ENCODE results near the gene TPRN. TPM values are rescaled to one million over a fixed set of nuclear protein-coding genes. Genes with fewer than 3 reads are reported as not detected.
"Not testable (repeated sequence)": the region's sequence is repeated elsewhere in the genome, so short reads cannot be mapped to it uniquely, and the experiment has no call there.

TPRN gene, protein sequence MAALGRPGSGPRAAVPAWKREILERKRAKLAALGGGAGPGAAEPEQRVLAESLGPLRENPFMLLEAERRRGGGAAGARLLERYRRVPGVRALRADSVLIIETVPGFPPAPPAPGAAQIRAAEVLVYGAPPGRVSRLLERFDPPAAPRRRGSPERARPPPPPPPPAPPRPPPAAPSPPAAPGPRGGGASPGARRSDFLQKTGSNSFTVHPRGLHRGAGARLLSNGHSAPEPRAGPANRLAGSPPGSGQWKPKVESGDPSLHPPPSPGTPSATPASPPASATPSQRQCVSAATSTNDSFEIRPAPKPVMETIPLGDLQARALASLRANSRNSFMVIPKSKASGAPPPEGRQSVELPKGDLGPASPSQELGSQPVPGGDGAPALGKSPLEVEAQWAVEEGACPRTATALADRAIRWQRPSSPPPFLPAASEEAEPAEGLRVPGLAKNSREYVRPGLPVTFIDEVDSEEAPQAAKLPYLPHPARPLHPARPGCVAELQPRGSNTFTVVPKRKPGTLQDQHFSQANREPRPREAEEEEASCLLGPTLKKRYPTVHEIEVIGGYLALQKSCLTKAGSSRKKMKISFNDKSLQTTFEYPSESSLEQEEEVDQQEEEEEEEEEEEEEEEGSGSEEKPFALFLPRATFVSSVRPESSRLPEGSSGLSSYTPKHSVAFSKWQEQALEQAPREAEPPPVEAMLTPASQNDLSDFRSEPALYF
- total RNA-seq: 10 to 100 TPM in 1 of 2 donors, 1 to 10 TPM in 1; 9.0 to 19.1 TPM

DNA sequence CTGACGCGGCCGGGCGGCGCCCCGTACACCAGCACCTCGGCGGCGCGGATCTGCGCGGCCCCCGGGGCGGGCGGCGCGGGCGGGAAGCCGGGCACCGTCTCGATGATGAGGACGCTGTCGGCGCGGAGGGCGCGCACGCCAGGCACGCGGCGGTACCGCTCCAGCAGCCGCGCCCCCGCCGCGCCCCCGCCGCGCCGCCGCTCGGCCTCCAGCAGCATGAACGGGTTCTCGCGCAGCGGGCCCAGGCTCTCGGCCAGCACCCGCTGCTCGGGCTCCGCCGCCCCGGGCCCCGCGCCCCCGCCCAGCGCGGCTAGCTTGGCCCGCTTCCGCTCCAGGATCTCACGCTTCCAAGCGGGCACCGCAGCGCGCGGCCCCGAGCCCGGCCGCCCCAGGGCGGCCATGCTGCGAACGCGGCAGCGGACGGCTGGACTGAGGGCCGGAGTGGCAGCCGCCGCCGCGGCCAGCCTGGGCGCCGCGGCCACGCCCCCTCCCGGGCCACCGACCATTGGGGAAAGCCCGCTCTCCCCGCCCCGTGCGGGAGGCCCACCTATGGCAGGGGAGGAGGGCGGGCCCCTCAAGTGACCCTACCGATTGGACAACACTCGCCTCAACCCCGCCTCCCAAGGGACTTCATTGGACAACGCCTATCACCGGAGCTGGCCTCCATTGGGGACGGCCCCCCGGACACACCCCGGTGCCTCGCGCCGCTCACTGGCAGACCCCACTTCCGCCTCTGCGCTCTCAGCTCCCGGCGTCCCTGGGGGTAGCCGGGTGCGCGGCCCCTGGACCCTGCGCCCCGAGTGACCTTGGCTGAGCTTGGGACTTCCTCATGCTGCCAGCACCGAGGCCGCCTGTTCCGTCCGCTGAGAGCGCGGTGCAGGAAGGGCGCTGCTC lies at the start of gene TPRN:
Gene TPRN, minus strand, starts transcription at position 431 of the 894 bp plus-strand sequence. Its CDS starts 30 bp downstream, at position 401.
- DNase-seq (ENCODE audit: low spot score) (peak; percentile 100), ATAC-seq (peak; percentile 98)
- Mint-ChIP-seq H3K4me1 (ENCODE audit: low read depth in 2 of 2) (peaks cover 16% of the 10 kb centered on the region in 2 donors), H3K27me3 (no peaks in the 10 kb centered on the region), H3K27ac (peak within 1 kb of the TSS; percentile 77 to 78), H3K36me3 (no peaks in the 10 kb centered on the region), H3K4me3 (peak within 1 kb of the TSS; percentile 80), H3K9me3 (no peaks in the 10 kb centered on the region)

DNA sequence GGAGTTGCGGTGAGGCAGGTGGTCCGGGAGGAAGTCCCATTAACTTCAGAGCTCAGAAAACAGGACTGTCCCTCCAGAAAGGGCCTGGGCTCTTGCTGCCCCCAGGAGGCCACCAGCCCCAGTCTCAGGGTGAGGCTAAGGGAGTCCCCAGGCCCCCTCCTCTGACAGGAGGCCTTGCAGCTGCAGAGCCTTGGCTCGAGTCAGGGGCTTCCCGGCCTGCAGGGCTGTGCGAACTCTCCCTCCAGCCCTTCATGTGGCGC lies 47.3 kb upstream of the TPRN start:
- H3K4me3 Mint-ChIP-seq: no peak overlapping the region
- DNase-seq (ENCODE audit: low spot score): no peak
- no peak for ATAC-seq
- peaks cover 5 to 6% of the 10 kb centered on the region in 2 donors for H3K4me1 Mint-ChIP-seq (ENCODE audit: low read depth in 2 of 2)
- H3K36me3 Mint-ChIP-seq: no peaks in the 10 kb centered on the region
- H3K27ac Mint-ChIP-seq: no peak overlapping the region
- H3K27me3 Mint-ChIP-seq: no peaks in the 10 kb centered on the region
- H3K9me3 Mint-ChIP-seq: no peaks in the 10 kb centered on the region

DNA sequence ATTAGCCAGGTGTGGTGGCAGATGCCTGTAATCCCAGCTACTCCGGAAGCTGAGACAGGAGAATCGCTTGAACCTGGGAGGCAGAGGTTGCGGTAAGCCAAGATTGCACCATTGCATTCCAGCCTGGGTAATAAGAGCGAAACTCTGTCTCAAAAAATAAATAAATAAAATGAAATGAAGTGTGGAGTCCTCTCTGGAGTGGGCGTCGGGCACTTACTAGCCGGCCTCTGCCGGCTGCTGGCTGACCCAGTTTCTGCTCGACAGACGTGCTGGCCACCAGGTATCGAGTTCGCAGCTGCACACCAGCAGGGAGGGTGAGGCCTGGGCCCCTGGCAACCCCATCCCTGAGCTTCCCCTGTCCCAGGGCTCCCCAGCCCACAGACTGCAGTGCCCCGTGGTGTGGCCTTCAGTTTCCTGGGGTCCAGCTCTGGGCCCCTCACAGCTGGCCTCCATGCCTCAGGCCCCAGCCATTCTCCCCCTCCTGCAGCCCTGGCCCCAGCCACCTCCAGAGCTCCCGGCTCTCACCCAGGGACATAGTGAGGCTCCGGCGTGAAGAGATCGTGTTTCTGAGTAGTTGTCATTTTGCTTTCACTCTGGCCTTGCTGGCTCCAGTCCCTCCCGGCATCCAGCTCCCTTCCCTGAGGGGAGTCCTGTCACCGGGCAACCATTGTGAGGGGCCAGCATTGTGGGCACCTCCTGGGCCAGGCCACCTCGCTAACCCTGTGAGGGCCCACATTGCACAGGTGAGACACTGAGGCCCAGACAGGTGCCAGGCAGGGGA lies 46.8 kb upstream of the TPRN start:
- peak in 1 of 2 donors; percentile 0 for ATAC-seq

DNA sequence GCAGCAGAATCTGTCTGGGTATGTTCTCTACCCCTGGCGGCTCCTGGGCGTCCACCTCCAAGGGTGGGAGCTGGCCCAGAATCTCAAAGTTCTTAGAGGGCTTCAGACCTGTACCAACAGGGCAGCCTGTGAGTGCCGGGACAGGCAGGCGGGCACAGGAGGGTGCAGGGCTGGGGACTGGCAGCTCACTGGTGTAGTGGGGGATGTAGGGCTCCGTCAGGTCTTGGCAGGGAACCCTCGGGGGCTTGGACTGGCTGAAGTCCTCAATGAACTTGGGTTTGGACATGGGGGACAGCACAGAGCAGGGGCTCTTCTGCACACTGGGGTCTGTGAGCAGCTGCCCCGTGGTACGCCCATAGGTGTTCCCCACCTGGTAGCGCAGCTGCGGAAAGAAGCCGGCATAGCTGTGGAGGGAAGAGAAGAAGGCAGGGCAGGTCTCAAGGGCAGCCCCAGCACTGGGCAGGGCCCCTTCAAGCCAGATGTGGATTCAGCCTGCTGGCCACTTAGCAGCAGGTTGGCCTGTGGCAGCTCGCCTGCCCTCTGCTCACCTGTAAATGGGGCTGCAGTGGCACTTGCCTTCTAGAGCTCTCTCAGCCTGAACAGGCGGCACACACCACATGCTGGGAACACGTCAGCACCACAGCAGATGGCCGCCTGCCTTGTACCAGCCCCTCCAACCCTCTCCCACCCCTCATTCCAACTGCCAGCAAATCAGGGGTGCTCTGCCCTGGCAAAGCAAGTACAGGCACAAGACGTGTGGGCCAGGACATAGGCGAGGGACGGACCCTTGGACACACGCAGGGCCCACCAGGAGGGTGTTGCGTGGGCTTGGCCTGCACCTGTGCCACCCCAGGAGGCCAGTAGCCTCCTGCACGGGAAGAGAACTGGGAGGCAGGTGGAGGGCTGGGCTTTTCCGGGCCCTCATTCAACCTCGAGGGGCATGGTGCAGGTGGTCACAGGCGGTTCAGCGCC lies 45.2 kb upstream of the TPRN start:
- Mint-ChIP-seq H3K36me3 (peaks cover 5% of the 10 kb centered on the region), H3K9me3 (no peaks in the 10 kb centered on the region), H3K27me3 (no peaks in the 10 kb centered on the region), H3K27ac (peak overlapping the region in 1 of 2 donors; percentile 91), H3K4me1 (ENCODE audit: low read depth in 2 of 2) (peaks cover 10 to 16% of the 10 kb centered on the region in 2 donors), H3K4me3 (no peak overlapping the region)
- DNase-seq (ENCODE audit: low spot score): no peak
- no peak for ATAC-seq

More for the DNA sequence above, 46.8 kb upstream of the TPRN start:
- peaks cover 3% of the 10 kb centered on the region for H3K36me3 Mint-ChIP-seq
- peaks cover 7 to 11% of the 10 kb centered on the region in 2 donors for H3K4me1 Mint-ChIP-seq (ENCODE audit: low read depth in 2 of 2)
- H3K27ac Mint-ChIP-seq: peak overlapping the region in 1 of 2 donors; percentile 43
- H3K27me3 Mint-ChIP-seq: no peaks in the 10 kb centered on the region
- no peaks in the 10 kb centered on the region for H3K9me3 Mint-ChIP-seq
- no peak for DNase-seq (ENCODE audit: low spot score)
- no peak overlapping the region for H3K4me3 Mint-ChIP-seq

DNA sequence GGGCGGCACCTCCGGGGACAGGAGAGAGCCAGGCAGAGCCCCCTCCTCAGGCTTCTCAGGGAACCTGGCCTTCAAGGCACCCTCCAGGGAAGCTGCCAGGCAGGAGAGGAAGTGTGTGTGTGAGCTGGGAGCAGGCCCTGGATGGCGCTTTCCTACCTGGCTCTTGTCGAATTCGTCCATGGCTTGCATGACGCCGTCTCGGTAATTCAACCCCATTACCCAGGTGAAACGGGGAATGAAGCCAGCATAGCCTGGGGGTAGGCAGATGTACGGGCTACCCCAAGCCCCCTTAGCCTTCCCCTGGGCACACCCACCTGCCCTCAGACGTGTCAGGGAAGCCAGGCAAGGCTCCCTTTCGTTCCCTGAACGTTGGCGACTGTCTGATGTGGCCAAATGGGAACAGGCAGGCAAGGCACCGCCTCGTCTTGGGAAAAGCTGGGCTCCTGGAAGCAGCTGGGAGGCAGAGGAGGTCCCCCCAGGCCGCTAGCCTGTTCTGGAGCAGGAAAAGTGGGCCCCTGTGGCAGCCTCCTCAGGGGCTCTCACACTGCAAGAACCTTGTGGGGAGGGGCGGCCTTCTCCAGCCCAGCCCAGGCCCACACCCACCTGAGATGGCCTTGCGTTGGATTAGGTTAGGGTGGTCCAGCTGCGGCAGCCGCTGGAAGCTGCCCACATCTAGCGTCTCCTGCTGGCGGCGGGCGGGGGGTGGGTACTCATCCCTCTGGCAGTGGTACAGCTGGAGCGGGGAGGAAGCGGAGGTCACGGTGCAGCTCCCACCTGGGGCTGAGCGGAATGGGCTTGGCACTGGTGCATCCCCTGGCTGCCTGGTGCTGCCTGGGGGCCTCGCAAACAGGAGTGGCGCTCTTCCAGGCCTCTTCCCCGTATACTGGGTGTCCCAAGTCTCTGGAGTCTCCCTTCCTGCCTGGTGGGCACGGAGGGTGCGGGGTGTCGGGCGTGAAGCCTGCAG lies 44.2 kb upstream of the TPRN start:
- Mint-ChIP-seq H3K27ac (peak overlapping the region in 1 of 2 donors; percentile 91), H3K4me3 (no peak overlapping the region), H3K4me1 (ENCODE audit: low read depth in 2 of 2) (peaks cover 10 to 16% of the 10 kb centered on the region in 2 donors), H3K9me3 (no peaks in the 10 kb centered on the region), H3K27me3 (no peaks in the 10 kb centered on the region), H3K36me3 (peaks cover 5% of the 10 kb centered on the region)
- DNase-seq (ENCODE audit: low spot score) (no peak), ATAC-seq (no peak)

DNA sequence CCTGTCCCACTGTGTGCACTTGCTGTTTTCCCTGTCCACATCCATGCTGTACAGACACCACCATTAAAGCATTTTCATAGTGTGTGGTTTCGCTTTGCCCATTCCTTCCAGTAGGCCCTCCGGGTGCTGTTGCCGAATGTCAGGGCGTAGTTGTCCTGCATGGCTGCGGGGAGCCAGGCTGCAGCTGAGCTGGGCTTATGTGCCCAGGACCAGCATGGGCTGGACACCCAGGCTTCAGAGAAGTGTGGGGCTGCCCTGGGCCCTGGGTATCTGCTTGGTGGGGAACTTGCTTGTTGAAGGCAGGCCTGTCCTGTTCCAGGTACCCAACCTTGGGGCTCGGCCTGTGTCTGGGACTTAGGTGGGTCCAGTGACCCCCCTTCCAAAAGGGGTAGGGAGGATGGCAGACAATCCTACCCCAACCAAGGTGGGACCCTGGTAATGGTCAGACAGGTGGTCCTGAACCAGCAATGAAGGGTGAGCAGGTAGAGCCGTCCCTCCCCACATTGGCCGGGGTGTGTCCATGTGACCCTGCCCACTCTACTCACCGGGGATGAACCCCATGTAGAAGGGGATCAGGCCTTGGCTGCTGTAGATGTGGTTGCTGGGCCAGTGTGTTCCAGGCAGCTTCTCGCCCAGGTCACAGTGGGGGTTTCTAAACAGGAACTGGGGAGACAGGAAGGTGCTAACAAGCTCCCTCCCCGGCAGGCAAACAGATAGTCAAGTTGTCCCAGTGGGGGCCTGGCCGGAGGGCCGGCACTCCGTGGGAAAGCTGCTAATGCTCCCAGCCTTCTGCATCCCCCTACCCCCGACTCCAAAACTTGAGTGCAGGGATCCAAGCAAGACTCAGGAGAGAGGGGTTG lies 43.3 kb upstream of the TPRN start:
- Mint-ChIP-seq H3K36me3 (peaks cover 5% of the 10 kb centered on the region), H3K4me1 (ENCODE audit: low read depth in 2 of 2) (peaks cover 13 to 19% of the 10 kb centered on the region in 2 donors), H3K4me3 (peak overlapping the region; percentile 87), H3K9me3 (no peaks in the 10 kb centered on the region), H3K27ac (peak overlapping the region in 1 of 2 donors; percentile 91), H3K27me3 (no peaks in the 10 kb centered on the region)
- DNase-seq (ENCODE audit: low spot score) (no peak), ATAC-seq (no peak)

DNA sequence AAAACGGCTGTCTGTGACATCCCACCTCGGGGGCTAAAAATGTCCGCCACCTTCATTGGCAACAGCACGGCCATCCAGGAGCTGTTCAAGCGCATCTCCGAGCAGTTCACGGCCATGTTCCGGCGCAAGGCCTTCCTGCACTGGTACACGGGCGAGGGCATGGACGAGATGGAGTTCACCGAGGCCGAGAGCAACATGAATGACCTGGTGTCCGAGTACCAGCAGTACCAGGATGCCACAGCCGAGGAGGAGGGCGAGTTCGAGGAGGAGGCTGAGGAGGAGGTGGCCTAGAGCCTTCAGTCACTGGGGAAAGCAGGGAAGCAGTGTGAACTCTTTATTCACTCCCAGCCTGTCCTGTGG lies 42.7 kb upstream of the TPRN start:
- DNase-seq (ENCODE audit: low spot score); H3K9me3 Mint-ChIP-seq; H3K36me3 Mint-ChIP-seq; ATAC-seq; H3K27me3 Mint-ChIP-seq: not testable (repeated sequence)
- Mint-ChIP-seq H3K4me1 (ENCODE audit: low read depth in 2 of 2) (peaks cover 15 to 21% of the 10 kb centered on the region in 2 donors), H3K27ac (peak overlapping the region; percentile 55 to 91), H3K4me3 (peak overlapping the region; percentile 87)

DNA sequence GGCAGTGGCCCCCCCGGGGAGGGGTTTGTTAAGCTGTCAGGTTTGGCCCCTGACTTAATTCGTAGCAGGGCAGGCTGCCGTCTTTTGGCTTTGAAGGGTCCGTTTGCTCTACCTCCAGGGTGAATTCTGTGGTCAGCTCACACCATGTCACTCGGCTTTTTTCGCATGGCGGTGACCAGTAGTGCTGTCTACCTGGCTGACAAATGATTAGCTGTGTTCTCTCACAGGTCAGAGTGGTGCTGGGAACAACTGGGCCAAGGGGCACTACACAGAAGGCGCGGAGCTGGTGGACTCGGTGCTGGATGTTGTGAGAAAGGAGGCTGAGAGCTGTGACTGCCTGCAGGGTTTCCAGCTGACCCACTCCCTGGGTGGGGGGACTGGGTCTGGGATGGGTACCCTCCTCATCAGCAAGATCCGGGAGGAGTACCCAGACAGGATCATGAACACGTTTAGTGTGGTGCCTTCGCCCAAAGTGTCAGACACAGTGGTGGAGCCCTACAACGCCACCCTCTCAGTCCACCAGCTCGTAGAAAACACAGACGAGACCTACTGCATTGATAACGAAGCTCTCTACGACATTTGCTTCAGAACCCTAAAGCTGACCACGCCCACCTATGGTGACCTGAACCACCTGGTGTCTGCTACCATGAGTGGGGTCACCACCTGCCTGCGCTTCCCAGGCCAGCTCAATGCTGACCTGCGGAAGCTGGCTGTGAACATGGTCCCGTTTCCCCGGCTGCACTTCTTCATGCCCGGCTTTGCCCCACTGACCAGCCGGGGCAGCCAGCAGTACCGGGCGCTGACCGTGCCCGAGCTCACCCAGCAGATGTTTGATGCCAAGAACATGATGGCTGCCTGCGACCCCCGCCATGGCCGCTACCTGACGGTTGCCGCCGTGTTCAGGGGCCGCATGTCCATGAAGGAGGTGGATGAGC lies 42.0 kb upstream of the TPRN start:
- H3K36me3 Mint-ChIP-seq: peaks cover 5% of the 10 kb centered on the region
- H3K4me3 Mint-ChIP-seq: peak overlapping the region; percentile 87
- H3K9me3 Mint-ChIP-seq: no peaks in the 10 kb centered on the region
- H3K27ac Mint-ChIP-seq: peak overlapping the region; percentile 55 to 91
- no peak for ATAC-seq
- no peak for DNase-seq (ENCODE audit: low spot score)
- no peaks in the 10 kb centered on the region for H3K27me3 Mint-ChIP-seq
- peaks cover 15 to 22% of the 10 kb centered on the region in 2 donors for H3K4me1 Mint-ChIP-seq (ENCODE audit: low read depth in 2 of 2)

DNA sequence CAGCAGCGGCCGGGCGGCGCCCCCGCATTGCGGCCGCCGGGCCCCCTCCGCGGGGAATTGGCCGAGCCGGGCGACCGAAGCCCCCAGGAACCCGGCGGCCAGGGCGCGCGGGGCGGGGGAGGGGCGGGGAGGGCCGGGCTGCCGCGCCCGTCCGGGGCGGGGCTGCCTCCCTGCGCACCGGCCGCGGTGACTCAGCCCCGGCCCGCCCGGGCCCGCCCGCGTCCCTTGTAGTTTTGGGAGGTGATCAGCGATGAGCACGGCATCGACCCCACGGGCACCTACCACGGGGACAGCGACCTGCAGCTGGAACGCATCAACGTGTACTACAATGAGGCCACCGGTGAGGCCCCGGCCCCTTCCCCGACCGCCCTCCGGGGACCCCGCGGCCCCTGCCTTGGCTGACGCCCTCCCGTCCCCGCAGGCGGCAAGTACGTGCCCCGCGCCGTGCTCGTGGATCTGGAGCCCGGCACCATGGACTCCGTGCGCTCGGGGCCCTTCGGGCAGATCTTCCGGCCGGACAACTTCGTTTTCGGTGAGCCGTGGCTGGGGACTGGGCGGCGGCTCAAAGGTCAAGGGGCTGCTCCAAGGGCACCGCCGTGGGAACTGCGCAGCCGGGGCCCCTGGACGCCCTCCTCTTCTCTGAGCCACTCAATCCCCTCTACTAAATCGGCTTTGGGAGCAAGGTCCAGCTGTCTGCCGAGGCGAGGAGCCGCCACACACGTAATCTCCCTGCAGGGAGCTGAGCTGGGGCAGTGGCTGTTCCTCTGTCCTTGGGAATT lies 41.1 kb upstream of the TPRN start:
- peak; percentile 51 to 67 for ATAC-seq
- H3K9me3 Mint-ChIP-seq: no peaks in the 10 kb centered on the region
- H3K4me1 Mint-ChIP-seq (ENCODE audit: low read depth in 2 of 2): peaks cover 15 to 22% of the 10 kb centered on the region in 2 donors
- H3K36me3 Mint-ChIP-seq: peaks cover 5% of the 10 kb centered on the region
- peak; percentile 86 for DNase-seq (ENCODE audit: low spot score)
- H3K27ac Mint-ChIP-seq: peak overlapping the region; percentile 81 to 92
- peak overlapping the region; percentile 88 for H3K4me3 Mint-ChIP-seq
- no peaks in the 10 kb centered on the region for H3K27me3 Mint-ChIP-seq

All from natural killer cell treated with Interleukin-12 subunit alpha and Interleukin-12 subunit beta and Interleukin-15 and Interleukin-18, amount 100 ng/mL, for 72 hours (primary cell).